Activated T-cell treated with anti-CD3 and anti-CD28 coated beads for 48 hours (primary cell): ENCODE measurements around the gene NCBP3.
"Not testable (repeated sequence)": the region's sequence is repeated elsewhere in the genome, so short reads cannot be mapped to it uniquely, and the experiment has no call there.

Source experiments
- DNase-seq: peaks from one replicate; pipeline ENCODE4 v3.0.0-alpha.2; 2020; ENCODE audit warnings: low read depth

Gene NCBP3

DNA sequence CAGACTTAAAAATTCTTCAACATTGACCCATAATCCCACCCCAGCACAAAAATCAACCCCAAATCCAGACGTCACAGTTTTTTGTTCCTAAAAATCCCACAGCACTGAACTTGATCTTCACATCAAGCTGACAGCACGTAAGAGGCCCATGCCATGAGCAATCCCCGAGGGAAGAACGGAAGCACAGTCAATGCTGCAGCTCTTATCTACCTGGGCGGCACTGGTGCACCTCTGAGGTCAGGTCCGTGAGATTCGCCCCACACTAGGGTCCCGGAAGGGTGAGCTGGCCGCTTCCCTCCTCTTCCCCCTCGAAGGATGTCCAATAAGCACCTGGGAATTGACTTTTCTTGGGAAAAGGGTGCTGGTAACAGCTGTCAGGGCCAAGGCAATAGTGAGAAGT is 33.8 kb downstream of the NCBP3 start:
- no peak for DNase-seq

- no peak for DNase-seq
Observed at GRCh38 chr17:3810019-3810418, 36.0 kb downstream of the NCBP3 start.

- DNase-seq, result no peak
Observed at GRCh38 chr17:3809135-3809534, 36.9 kb downstream of the NCBP3 start.

DNA sequence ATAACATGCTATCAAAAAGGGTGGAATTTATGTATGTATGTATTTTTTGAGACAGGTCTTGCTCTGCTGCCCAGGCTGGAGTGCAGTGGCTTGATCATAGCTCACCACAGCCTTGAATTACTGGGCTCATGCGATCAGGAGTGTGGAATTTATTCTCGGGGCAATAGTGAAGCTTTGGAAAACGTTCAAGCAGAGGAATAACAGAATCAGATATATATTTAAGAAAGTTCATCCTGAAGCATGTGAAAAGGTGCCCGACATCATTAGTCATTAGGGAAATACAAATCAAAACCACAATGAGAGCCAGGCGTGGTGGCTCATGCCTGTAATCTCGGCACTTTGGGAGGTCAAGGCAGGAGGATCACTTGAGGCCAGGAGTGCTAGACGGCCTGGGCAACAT is 37.3 kb downstream of the NCBP3 start:
- no peak for DNase-seq

DNA sequence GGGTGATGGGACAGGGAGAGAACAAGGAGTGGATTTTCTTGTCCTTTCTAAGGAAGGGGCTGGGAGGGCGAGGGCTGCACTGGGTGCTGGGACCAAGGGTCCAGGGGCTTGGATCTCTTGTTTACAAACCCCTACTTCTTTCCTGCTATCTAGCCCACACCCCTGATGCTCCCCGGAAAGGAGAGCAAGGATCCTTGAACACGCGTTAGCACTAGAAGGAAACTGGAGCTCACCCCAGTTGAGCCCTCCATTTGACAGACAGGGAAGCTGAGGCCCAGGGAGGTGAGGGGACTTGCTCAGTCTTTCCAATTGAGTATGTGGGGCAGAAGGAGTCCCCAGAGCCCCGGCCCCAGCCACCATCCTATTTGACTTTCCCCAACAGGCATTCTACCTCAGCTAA is 40.5 kb downstream of the NCBP3 start:
- DNase-seq, result no peak

DNA sequence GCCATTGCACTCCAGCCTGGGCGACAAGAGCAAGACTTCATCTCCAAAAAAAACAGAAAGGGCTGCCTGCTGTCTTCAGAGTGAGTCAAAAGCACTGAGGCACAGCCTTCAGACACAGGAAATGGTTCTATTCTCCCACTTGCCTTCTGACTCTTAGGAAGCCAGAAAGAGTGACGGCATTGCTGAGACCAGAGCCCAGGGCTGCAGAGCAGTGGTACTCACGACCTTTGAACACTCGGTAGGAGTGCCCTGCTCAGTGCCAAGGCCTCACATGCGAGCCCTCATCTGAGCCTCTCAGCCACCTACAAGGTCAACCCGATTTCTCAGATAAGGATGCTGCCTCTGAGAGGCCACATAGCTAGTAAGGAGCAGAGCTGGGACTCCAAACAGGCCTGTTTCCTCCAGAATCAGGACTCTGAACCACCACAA is 41.5 kb downstream of the NCBP3 start:
- peak; percentile 33 for DNase-seq

DNA sequence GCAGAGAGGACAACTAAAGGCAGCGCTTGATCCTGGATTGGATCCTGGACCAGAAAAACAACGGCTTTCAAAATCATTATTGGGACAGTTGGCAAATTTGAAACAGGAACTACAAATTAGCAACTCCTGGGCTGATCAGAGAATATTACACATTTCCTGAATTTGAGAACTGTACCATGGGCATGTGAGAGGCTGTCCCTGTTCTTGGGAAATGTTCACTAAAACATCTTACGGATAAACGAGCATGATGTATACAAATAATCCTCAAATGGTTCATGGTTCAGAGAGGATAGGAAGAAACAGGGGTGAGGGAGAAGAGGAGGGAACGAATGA is 42.8 kb downstream of the NCBP3 start:
- DNase-seq, result no peak

GRCh38 chr17:3802461-3803307 is 43.4 kb downstream of the NCBP3 start:
- DNase-seq, result no peak

DNA sequence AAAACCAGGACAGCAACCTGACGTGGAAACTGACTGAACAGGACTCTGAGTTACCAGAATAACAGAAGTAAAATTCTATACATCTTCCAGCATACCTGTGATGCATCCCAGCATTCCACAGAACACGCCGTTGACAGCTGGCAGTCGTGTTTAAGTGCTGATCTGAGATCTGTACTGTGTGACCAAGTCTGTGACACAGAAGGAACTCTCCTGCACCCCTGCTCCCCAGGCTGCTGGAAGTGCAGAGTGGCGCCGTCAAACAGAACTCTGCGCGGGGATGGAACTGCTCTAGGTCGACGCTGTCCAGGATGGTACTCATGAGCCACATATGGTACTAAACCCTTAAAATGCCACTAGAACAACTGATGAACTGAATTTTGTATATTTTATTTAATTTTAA is 44.3 kb downstream of the NCBP3 start:
- no peak for DNase-seq

DNA sequence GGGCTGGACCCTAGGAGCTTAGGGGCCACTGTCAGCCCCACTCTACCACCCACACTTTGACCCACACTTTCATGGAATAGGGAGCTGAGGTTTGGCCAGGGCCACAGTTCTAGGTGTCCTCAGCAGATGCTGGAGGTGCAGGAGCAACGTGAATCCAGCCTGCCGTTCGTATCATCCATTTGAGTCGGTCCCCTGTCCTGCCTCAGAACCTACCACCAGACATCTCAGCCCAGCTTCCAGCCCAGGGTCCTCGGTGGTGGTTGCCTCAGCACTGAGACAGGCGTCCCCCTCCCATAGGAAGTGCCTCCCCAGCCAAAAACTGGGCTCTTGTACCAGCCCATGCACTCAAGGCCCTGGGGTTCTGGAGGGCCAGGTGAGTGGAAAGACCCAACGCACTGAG is 44.7 kb downstream of the NCBP3 start:
- DNase-seq, result no peak

GRCh38 chr17:3800362-3801271 is 45.4 kb downstream of the NCBP3 start, which contains the start of gene ITGAE:
TSS of gene ITGAE (minus strand) at chr17:3801188. CDS start at chr17:3801144, 44 bp downstream.
- no peak for DNase-seq

GRCh38 chr17:3799181-3799945 is 46.7 kb downstream of the NCBP3 start:
- DNase-seq, result no peak

GRCh38 chr17:3798273-3799180 is 47.5 kb downstream of the NCBP3 start:
- DNase-seq, result no peak

DNA sequence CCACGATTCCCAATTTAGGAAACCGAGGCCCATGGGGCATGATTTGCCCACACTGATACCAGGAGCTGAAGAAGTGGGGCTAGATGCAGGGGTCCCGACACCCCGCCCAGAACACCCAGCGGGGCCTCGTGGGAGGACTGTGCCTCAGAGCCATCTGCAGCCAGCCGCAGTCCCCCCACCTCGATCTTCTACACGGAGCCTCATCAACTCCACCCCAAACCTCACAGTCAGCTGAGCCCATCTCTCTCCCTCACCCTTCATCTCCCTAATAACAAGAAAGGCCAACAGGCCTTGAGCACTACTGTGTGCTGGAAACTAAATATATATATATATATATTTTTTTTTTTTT is 49.2 kb downstream of the NCBP3 start:
- DNase-seq, result no peak

DNA sequence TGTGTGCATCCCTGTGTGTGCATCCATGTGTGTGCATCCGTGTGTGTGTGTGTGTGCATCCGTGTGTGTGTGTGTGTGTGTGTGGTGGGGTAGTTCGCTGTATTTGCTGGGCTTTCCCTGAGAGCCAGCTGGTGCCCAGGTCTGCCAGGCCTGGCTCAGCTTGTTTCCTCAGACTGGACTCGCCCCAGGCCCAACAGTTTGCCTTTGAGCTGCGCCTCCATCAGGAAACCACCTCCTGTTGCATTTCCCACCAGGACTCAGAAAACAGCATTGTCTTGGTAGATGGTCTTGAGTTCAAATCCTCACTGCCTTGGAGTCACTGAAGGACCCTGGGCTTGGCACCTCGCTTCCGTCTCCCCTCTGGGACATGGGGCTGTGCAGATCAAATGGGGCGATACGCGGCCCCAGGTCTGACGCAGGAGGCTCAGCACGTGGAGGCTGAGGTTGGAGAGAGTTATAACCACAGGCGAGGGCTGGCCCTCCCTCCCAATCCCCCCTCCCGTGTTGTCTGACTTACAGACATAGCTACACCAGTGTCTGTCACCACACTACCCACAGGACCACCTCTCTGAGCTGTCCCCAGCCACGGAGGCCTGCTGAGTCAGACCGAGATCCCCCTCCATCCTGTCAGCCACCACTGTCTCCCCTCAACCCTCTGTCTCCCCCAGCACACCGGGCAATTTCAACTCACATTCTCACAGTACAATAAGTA is 49.8 kb downstream of the NCBP3 start:
- peak; percentile 75 for DNase-seq

GRCh38 chr17:3795390-3796102 is 50.5 kb downstream of the NCBP3 start:
- DNase-seq, result no peak

DNA sequence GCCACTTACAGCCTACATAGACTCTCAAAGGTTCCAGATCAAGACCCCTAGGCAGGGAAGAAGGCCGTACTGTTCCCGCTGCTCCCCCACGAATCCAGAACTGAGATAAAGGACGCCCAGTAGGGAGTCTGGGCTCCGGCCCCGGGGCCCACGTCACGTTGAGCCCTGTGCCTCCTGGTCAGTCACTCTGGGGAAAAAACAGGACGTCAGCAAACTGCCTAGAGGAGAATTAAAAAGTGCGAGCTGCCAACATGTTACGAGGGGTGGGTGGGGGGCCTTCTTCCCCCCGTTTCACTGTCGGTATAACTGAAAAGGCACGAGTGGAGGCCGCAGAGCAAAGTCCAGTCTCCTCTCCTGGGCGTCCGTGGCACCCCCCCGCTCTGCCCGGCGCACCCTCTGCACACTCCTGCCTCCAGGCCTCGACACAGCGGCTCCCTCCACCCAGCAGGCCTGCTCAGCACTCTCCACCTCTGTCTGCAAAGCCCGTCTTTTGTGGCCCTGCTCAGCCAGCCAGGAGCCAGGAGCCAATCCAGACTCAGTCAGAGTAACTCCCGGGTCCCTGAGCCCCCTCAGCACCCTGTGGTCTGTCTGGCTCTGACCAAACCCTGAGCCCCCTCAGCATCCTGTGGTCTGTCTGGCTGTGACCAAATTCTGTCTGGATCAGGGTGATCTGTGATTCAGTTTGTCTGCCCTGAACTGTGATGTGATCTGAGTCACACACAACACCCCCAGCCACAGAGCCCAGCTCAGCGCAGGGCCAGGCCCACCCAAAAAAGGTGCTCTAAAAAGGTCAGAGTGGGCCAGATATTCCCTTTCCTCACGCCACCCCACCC is 51.3 kb downstream of the NCBP3 start:
- DNase-seq, result peak; percentile 48

DNA sequence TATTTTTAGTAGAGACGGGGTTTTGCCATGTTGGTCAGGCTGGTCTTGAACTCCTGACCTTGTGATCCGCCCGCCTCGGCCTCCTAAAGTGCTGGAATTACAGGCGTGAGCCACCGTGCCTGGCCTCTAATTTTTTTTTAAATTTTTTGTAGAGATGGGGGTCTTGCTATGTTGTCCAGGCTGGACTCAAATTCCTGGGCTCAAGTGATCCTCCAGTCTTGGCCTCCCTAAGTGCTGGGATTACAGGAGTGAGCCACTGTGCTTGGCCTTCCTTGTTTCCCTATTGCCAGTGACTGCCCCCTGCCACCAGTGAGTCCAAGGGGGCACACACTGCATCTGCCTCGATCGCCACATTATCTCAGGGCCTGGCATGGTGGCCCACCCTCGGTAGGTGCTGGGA is 51.9 kb downstream of the NCBP3 start:
- DNase-seq, result not testable (repeated sequence)

DNA sequence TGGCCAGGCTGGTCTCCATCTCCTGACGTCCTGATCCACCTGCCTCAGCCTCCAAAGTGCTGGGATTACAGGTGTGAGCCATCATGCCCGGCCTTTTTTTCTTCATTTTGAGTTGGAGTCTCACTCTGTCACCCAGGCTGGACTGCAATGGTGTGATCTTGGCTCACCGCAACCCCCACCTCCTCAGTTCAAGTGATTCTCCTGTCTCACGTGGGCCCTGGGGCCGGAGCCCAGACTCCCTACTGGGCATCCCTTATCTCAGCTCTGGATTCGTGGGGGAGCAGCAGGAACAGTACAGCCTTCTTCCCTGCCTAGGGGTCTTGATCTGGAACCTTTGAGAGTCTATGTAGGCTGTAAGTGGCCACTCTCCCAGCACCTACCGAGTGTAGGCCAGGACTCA is 52.8 kb downstream of the NCBP3 start:
- not testable (repeated sequence) for DNase-seq
